EH (cell line): Measurements from ENCODE around the gene RIT2.

Experiments
- DNase-seq: peaks from one replicate; pipeline ENCODE4 v3.0.0-alpha.2; 2015; ENCODE audit warnings: low read depth

Gene RIT2

DNA sequence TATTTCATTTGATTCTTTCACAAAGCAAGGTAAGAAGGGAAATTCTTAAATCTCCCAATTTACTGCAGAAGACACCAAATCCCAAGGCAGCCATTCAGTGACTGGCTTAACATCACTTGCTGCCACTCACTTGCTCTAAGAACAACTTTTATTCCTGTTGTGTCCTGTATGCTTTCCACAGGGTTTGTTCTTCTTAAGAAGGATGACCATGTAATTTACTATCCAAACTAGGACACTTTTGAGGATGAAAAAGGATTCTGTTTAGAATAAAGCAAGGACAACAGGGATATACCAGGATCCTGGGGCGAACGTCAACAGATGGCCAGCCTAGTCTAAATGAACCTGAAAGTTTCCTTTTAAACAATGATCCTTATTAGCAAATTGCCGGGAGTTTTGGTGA is 34.8 kb downstream of the RIT2 start:
- DNase-seq, result no peak

DNA sequence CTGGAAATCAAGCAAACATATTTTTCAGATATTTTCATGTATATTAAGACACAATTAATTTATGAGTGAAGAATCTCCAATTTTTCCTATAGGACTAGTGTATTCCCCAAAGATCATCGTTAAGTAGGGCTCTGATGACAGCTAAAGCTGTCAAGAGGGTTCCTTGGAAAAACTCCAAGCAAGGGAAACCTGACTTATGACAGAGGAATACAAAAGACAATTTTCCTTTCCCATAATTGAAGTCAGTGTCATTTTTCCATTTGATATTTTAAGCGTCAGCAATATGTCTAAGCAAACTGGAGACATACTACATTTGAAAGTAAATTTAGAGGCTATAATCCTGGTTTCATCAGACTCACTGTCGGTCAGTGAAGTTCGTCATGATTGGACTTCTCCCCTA is 36.1 kb downstream of the RIT2 start:
- DNase-seq, result no peak

DNA sequence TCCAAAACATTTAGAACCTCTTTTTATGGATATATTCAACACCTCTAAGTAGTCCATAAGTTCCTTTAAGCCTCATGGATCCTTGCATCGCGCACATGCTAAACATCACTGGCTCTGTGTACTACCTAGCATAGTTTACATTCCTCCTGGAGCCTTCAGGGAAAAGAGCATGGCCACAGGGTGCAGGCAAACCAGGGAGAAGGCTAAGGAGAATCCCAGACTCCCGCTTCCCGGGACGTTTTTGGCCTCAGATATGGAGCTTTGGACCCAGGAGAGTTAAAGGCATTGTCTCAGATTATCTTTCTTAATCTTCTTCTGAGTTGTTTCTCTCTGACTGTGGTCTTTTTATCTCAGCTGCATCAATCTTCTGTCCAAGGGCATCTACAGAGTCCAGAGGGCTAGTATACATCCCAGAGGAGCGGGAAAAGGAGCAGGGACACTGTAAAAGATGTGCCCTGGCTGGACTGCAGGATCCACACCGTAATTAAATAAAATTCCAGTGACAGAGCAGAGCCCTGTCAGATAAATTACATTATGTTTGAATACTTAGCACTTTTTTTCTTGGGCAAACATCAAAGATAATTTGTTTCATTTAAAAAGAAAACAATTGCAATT is 36.9 kb downstream of the RIT2 start:
- no peak for DNase-seq

DNA sequence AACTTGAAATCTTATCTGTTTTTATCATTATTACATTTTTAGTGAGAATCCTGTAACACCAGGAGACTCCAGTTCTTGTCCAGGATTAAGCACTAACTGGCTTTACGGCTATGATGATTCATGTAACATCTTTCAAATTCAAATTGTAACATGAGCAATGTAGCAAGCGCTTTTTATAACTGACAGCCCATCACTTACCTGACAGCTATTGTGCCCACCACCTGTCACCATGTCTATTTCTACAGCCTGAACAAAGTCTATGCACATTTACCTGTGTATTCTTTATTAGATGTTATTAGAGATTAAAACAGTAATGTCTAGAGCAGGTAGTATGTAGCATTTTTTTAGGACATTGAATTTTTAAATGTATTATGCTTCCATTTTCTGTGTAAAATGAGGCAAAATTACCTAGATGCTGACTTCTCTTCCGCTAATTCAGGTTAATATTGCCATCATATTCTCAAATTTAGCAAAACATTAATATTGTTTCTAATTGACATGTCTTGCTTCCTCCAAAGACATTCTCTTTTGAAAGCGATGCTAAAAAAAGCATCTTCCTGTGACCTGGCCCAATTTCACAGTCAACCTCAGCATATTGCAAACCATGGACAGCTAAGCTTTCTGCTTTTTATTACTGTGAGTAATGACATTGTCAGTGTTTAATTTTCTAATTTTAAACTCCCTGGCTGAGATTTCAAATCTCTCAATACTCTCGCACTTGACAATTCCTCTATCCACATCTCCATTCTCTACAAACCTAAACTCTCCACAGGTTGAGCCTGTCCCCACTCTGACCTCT is 37.8 kb downstream of the RIT2 start:
- DNase-seq, result no peak

DNA sequence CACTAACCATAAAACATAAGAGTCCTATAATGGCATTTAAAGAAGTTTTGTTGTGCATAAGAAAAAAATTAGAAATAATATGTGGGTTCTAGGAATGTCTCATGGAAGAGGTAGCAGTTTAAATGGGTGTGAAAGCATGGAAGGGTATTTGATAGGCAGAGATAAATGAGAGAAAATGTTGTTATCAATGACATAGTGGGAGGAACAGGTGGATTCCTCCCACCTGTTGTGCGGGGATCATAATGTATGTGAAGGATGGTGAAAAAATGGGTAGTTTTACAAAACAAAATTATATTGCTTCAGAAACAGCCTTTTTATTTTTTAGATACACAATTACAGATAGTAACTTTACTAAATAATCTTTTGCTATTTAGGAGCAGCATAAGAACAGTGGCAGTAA is 41.7 kb downstream of the RIT2 start:
- DNase-seq, result no peak

DNA sequence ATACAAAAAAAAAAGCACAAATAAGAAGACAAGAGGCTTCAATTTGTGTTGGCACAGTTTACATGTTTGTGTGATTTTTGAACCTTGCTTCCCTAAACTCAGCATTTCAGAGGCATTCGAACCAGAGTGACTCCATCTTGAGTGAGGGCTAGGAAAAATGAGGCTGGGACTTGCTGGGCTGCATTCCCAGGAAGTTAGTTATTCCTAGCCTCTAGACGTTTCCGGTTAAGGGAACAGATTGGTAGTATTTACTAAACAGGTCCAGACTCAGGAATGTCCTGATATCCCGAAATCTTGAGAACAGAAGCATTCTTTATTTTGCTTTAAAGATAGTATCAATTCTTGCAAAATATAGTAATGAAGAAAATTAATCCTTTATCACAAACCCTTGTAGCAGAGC is 46.7 kb downstream of the RIT2 start:
- no peak for DNase-seq

DNA sequence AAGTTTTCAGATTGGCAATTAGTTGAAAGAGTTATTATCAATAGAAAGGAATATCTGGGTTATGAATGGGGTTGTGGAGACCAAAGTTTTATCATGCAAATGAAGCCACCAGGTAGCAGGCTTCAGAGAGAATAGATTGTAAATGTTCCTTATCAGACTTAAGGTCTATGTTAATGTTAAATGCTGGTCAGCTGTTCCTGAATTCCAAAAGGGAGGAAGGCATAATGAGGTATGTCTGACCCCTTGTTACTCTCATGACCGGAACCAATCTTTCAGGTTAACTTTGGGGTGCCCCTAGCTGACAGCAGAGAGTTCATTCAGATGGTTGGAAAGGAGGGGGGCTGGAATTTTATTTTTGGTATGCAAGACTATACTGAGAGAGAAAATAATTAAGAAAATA is 47.9 kb downstream of the RIT2 start:
- DNase-seq, result no peak

DNA sequence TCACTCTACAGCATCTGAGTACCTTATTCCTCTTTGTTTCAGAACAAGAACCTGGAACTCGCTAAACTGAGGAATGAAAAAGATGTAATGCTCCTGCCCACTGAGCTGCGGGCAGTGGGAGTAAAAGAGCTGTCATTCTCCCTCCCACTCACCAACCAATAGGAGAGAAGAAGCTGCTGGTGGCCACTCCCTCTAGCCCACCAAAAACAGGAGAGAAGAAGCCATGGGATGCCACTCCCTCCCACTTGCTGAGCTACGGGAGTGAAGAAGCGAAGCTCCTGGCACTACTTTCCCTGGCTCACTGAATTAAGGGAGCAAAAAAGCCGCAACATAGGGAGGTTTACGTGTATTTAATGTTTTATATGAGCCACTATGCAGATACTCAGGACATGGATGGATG is 53.7 kb downstream of the RIT2 start:
- no peak for DNase-seq

DNA sequence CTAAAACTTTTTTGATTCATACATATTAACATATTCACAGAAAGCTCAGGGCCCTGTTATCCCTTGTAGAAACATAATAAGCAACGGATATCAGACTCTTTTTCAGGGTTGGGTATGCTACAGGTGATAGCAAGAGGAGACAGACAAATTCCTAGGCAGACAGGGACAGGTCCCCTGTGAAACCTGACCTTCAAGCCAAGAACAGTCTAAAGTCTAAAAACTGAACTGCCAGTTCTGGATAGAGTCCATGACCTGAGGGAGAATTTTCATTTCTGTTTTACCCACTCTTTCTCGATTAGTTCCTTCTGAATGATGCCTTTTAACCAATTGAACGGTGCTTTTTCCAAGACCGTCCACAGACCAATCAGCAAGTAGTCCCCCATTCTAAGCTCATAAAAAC is 54.2 kb downstream of the RIT2 start:
- DNase-seq, result no peak

DNA sequence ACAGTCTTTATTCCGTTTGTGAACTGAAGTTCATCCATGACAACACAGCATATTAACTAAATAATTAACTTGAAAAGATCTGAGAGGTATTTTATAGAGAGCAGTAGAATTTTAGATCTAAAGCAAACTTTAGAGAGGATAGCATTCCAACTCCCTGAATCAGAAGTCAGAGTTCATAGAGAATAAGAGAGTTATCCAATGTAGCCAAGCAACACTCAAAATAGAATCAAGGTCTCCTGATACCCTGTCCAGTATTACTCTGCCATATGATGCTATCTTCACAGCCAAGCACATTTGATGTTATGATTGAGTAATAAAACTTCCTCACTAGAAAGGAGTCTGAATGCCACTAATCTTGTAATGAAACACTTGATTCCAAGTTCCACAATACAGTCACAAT is 55.5 kb downstream of the RIT2 start:
- no peak for DNase-seq

DNA sequence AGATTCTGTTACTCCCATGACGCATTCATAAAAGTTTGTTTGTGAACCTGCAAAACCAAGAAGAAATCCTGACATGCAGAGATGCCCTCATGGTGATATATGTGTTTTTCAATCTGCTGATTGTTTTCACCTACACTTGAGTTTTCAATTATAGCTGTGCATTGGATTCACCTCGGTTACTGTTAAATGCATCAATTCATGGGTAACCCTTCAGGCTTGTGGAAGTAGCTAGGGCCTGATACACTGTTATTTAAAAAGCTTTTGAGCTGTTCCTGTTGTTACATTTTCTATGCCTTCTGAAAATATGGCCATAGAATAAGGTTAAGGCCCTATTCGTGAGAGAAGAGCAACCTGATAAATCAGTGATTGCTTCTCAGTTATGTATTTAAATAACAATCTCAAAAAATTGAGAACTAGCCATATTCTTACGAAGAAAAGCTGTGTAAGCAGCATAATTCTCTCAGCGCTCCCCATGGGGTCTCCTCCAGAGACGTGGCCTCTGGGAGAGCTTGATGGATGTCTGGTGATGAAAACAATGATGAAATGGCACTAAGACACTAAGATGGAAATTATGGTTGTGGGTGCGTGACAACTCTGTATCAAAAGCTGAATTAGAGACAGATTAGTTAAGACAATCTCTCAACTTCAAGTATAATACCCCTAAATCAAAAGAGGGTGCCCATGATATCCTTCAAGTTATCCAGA is 60.5 kb downstream of the RIT2 start:
- no peak for DNase-seq

DNA sequence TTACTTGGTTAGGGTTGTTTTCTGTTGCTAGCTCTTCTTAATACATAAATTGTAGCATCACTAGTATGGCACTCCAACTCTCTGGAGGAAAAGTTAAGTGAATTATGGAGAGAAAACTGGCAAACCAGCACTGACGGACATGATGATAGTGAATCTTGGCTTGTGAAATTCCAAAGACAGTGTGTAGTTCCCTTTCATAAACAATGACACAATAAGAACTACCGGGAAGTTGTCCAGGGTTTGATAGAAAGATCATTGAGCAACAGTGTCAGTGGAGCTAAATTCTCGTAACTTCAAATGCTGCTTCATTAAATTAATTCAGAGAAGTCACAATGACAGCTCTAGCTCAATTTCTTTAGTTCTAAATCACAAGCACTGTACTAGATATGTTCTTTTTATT is 66.5 kb downstream of the RIT2 start:
- DNase-seq, result no peak

DNA sequence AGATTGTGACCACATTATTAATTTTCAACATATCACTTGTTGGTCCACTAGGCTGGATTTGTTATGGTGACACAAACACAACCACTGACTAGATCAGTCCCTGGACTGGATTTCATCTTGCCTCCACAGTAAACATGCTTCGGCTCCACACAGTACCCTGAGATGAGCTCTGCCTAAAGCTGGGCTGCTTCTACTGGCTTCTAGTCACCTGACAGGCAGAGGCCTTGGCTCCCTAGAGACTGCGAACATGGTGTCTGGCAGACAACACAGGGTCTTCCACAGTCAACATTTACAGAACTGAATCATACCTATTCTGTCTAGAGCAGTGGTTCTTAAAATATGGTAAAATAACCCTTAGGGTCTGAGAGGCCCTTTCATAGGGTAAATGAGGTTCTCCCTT is 69.2 kb downstream of the RIT2 start:
- no peak for DNase-seq

DNA sequence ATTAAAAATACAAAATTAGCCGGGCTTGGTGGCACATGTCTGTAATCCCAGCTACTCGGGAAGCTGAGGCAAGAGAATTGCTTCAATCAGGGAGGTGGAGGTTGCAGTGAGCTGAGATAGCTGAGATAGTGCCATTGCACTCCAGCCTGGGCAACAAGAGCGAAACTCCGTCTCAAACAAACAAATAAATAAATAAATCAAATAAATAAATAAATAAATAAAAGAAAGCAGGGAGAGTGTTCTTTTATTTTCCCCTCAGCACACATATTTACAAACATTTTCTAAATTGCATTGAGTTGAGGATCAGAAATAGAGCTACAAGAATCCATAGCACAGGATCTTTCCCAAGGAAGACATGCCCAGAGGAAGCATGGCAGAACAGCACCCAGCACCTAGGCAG is 71.9 kb downstream of the RIT2 start:
- DNase-seq, result no peak

DNA sequence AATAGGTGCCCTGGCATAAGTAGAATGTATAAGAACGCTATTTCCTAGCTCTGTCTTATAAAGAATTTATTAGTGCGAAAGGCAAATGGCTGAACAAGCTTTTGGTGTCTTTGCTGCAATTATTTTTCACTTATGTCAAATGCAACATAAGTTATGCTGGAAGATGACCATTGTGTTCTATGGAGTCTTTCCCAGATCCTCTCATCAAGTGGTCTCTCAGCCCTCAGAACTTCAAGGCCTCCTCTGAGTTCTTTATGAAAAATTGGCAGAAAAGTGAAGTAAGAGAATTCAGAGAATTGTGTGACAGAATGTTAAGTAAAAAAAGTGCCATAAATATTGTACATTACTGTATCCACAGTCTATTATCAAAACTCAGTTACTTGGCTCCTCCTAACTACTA is 75.2 kb downstream of the RIT2 start:
- DNase-seq, result no peak

DNA sequence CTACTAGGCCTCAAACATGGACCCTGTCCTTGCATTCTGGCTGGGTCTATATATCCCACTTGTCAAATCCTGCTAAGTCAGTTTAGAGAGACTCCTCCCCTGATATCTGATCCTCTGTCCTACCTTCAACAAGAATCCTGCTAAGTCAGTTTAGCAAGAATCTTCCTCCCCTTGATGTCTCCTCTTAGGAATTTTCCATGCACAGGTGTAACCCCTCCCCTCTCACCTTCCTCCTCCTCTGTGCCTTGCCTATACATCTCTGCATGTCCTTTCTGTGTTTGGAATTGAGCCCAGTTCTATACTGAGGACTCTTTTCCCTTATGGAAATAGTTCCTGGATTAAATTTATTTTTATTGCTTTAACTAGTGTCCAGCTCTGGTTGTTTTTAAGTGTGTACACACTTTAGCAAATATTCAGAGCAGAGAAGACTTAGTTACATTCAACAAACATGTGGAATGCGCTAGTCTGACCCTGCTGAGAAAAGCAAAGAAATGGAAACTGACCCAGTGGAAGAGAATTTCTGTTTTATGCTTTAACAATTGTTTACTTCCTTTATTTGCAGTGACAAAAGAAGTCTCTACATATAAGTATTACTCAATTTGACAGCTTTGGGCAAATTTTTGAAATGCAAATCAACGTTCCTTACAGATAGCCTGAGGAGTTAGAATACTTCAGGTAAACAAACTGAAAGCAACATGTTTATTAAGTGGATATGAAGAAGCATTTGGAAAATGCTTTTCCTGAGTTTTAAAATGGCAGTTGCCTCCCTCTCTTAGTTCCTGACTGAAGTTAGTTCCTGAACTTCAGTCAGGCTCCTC is 80.6 kb downstream of the RIT2 start:
- DNase-seq, result no peak

DNA sequence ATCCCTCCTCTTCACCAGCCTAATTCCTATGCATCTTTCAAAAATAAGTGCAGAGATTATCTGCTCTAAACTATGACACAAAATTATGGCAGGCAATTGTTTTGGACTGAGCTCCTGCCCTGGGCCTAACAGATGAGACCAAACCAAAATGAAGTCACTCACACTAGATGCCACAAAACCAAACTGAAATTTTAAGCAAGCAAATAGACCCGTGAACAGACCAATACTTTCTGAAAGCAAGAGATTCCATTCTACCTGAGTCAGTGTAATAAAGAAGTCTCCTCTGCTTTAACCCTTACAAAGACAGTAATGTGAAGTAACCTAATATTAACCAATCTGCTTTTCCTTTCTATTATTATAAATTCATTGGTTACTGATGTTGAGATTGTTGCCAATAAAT is 84.3 kb downstream of the RIT2 start:
- no peak for DNase-seq

DNA sequence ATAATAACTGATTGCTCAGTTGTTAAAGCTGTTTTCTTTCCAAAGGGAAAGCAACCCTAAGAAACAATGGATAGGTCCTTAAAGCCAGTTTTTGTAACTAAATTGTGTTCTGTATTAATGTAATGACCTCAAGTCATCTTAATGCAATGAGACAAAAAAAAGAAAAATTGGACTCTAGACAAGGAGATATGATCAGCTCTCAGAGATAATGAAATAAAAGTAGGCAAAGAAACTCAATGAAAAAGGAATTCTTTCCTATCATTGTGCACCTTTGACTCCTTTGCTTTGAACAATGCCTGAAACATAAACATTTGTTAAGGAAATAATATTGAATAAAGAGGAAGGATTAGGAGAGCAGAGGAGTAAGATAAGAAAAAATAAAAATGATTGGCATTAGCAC is 86.1 kb downstream of the RIT2 start:
- DNase-seq, result no peak

DNA sequence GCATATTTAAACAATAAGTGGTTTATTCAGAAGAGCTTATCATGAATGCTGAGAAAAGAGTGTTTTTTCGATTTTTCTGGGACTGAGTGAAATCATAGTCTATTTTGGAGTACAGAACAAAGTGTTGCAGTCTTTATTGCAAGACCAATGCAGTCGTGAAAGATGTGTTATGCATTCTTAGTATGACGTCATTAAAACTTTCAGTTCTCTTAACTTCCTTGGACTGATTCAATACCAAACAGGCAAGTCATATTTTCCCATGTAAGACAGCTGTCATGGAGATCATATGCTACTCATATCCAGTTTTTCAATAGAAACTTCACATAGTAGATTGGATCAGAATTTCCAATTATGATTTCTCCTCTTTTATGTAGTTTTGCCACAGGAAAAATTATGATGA is 92.6 kb downstream of the RIT2 start:
- no peak for DNase-seq

DNA sequence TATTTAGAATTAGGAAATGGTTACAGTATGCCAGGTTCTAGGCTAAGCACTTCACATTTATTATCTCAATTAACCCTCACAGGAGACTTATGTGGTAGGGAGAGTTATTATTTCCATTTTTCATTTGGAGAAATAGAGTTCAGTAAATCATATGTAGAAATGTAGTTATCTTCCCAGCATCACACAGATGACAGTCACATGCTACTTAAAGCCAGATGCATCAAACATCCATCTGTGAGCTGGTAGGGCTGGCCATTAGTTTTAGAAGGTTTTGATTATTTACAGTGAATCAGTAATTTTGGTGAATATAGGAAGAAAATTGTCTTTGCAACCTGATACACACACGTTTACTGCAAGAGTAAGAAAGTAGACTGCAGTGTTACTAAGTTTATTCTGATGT is 97.9 kb downstream of the RIT2 start:
- DNase-seq, result no peak

DNA sequence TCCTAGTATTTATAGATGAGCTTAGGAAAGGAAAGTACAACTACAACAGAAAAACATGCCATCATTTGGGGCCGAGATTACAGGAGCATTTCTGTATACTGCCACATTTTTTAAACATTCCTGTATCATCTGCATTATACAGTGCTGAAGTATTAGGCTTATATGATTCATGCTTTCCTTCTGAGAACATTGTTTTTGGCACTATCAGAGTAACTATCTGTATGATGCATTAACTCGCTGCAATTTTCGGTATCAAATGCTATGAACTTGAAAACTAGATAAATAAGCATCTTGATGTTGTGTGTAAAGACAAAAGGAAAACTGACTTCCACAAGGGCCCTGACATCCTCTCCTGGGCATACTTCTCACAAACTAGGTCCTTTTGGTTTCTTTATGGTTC is 102.0 kb downstream of the RIT2 start:
- DNase-seq, result no peak

DNA sequence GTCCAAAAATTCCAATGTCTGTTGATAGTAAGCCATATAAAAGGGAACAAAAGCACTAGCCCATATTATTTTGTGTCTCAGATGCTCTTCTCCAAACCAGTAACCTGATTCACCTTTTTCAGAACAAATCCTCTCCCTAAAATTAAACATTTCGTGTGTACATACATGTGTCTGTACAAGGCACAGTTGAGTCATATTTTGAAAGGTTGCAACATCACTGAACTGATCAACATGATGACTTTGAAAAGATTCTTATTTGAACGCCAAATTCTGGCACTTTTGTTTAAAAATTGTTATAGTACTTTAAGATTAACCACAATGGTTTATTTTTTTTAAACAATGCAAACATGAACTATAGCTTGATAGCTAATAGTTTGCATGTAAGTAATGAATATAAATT is 102.5 kb downstream of the RIT2 start:
- DNase-seq, result no peak

DNA sequence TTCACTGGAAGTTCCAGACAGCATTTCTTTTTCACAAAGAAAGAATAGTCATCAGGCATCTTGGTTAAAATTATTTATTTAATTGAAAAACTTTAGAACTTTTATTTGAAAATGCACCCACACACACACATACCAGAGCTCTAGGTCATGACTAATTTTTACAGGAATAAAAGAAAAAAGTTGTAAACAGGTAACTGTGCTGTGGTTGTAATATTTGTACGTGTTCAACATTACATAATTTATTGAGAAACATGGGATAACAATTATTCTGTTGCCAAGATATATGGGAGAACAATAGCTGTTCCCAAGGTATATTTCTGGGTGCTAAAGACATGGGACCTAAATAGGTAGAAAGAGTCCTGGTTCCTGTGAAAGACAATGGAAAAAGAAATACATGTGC is 104.9 kb downstream of the RIT2 start:
- DNase-seq, result no peak
